Hematopoietic multipotent progenitor cell treated with erythropoietin and hydrocortisone succinate and interleukin-3 and kit ligand, for 4 days (in vitro differentiated cells): ENCODE results near the gene CDK14.

Experiments used
- DNase-seq: peaks from one replicate; pipeline ENCODE4 v3.0.0-alpha.2; 2015

Gene CDK14

DNA sequence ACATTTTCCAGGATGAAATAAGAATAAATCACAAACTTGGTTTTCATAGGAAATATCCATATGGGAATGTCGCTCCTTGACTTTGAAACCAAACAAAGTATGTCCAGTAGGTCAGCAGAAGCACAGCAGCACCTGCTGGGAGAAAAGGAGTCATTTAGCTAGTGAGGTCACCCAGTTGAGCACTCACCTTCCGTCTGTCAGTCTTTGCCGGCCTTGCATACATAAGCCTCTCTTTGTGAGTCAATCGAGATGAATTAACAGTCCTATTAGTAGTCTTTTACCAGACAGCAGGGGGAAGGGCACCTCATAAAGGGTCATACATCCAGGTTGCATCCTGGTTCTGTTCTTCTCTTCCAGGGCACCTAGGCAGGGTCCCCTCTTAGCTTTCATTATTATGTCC lies 435.6 kb downstream of the CDK14 start:
- no peak for DNase-seq

DNA sequence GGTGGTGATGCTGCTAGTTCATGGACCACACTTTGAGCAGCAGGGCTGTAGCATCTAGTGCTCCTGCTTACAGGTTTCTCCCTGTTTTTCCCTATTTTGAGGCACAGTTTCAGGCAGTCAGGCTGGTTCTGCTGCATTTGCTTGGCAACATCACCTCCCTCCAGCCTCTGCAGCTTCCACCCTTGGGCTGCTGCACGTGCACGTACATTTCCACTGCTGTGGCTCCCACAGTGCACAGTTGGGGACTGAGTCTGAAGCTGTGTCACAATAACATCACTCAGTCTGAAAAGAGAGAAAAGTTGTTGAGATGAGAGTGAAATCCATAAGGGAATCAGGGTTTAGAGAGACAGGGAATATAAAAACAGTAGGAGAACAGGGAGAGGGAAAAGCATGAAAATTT lies 437.5 kb downstream of the CDK14 start:
- no peak for DNase-seq

DNA sequence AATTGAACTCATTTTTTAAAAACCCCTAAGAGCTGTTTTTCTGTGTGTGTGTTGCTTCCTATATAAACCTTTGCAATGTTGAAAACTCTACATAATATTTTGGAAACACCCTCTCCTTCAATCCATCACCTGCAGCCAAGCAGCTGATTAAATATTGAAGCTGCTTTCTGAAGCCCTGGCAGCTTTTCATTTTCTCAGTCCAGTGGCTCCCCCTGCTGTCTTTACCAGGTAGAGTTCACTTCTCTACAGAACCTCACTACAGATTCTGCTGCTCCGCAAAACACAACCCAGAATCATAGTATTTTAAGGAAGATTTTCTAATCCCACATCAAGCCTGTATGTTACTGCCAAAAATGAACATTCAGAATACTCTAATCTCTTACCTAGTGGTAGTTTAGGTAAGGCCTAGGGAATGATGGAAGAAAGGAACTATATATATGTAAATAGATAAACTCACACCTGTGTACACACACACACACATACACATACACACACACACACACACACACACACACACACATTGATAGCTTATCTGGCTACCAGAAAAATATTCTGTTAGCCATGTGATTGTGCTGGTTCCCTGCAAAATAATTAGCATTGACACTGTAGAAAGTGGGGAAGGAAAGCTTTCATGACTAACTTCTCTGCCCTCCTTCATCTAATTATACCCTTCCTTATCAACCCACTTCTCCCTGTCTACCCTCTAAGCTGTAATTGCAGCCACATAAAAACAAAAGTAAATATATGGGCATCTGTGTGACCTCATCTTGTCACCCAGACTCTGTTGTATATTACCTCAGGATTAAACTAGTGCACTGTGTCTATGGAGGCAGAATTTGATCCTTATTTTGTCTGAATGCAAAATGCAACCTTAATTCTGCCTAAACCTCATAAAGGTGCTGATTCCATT lies 438.6 kb downstream of the CDK14 start:
- peak; percentile 66 for DNase-seq

- no peak for DNase-seq
Measured at GRCh38 chr7:91039033-91039432, 442.9 kb downstream of the CDK14 start.

GRCh38 chr7:91041141-91041540 lies 445.0 kb downstream of the CDK14 start:
- DNase-seq, result no peak

DNA sequence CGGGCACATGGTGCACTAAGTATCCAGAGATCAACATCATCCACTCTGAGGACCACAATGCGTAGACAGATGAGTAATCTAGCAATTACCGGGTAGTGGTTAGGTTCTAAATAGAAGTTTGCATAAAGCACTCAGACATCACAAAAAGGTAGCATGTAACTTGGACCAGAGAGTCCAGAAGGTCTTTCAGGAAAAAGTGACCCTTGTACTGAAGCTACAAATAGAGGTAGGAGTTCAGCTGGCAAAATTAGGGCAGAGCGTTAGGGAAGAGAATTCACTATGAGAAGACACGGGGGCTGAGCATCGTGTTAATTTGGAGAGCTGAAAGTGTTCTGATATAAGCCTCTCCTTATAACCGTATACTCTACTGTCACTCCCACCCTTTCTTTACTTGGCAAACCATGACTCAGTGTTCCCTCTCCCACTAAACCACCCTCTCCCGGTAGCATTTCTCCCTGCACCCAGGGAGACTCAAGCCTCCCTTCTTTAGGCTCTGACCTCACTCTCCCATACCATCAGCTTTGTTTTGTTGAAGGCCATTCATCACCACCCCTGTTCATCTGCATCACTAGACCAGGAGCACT lies 445.9 kb downstream of the CDK14 start:
- no peak for DNase-seq

- no peak for DNase-seq
Measured at GRCh38 chr7:91043186-91043585, 447.1 kb downstream of the CDK14 start.

GRCh38 chr7:91043924-91044645 lies 448.0 kb downstream of the CDK14 start:
- DNase-seq, result no peak

DNA sequence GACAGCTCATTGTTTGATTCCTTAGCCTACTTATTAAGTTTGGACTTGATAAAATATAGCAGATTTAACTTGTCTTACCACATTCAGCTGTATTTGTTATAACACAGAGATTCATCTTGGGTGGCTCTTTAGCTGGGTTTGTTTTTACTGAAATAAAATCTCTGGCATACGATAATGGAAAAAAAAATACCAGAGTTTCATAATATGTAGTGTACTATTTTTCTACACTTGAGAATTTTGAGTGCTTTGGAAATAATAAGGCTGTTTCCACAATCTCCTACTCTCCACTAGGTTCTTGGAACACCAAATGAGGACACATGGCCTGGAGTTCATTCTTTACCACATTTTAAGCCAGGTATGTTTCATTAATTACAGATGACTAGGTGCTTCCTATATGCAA lies 449.5 kb downstream of the CDK14 start:
- DNase-seq, result no peak

GRCh38 chr7:91046322-91047089 lies 450.4 kb downstream of the CDK14 start:
- DNase-seq, result peak; percentile 28

- DNase-seq, result no peak
Measured at GRCh38 chr7:91047636-91048035, 451.5 kb downstream of the CDK14 start.

- peak; percentile 12 for DNase-seq
Measured at GRCh38 chr7:91050677-91051076, 454.6 kb downstream of the CDK14 start.

DNA sequence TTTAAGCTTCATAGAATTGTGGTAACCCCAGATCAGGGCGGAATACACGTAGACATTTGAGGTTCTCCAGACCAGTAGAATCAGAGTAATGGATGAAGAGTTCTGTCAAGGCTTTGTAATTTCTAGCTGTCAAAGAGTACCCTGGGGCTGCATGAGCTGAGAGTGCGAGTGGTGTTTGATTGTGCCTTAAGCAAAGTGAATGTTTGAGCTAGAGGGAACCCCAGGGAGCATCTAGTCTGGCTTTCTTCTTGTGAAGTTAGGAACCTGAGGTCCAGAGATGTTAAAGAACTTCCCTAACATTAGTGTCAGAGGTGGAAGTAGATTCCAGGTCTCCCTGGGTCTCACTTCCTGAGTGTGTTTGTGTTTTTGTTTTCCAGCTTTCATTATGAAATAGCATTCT lies 455.8 kb downstream of the CDK14 start:
- DNase-seq, result no peak

DNA sequence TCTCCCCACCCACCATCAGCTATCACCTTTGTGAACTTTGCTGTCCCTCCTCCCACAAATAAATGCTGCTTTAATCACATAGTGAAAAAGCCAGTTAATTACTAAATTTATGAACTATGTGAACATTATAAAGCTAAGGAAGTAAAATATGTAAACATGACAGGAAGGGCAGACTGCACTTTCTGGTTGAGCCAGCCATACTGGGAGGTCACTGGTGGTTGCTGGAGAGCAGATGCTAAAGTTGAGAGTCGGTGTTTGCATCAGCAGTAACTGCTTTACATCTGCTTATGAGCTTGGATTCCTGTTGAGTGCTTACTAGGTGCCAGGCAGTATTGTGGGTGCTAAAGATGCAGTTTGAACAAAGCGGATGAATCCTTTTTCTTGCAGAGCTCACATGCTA lies 458.3 kb downstream of the CDK14 start:
- no peak for DNase-seq

- no peak for DNase-seq
Measured at GRCh38 chr7:91055219-91055618, 459.1 kb downstream of the CDK14 start.

DNA sequence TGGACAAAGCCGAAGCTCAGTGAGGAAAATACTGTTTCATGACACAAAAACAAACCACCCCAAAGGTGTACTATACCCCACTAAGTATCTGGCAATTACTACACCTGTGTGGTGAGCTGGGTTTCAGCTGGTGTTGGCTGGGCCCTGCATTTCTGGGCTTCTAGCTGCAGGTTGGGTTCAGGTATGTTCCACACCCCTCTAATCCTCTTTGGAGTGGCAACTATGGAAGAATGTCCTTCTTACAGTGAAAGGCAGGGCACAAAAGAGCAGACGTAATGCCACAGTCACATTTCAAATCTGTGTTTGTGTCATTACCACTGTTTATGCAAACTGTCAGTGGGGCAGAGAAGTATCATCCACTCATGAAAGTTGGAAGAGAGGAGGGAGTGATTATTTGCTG lies 466.6 kb downstream of the CDK14 start:
- DNase-seq, result no peak

GRCh38 chr7:91064052-91064451 lies 467.9 kb downstream of the CDK14 start:
- DNase-seq, result no peak

DNA sequence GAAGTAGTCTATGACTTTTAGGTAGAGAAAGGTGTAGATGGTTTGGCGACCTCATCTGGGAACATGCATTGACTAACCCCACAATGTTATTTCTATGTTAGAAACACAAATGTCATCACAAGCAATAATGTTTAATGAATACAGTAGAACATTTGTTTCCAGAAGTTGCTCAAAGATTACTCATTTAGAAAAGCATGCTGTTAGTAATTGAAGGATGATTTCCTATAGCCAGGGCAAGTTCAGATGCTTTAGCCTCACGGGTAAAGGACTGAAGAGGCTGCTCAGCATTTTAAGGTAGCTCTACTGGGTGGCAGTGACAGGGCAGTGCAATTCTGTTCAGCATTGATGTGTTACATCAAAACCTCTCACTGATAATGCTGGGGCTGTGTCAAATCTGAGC lies 468.8 kb downstream of the CDK14 start:
- no peak for DNase-seq

DNA sequence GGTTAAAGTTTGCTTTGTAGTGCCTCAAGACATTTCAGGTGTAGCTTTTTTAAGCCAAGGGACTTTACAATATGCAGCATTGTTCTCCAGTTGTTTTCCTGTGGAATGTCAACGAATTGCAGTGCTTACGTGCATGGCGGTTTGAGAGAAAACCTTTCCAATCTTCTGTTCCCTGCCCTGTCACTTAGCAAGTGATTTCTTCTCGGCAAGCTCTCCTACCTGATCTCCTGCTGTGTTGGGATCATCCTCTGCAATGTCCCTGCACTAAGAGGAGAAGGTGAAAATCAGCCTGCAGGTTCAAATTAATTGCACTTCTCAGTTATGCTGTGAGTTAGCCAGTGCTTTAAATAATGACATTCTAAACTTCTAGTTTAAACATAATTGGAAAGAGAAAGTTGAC lies 470.5 kb downstream of the CDK14 start:
- no peak for DNase-seq

- no peak for DNase-seq
Measured at GRCh38 chr7:91067242-91067641, 471.1 kb downstream of the CDK14 start.

DNA sequence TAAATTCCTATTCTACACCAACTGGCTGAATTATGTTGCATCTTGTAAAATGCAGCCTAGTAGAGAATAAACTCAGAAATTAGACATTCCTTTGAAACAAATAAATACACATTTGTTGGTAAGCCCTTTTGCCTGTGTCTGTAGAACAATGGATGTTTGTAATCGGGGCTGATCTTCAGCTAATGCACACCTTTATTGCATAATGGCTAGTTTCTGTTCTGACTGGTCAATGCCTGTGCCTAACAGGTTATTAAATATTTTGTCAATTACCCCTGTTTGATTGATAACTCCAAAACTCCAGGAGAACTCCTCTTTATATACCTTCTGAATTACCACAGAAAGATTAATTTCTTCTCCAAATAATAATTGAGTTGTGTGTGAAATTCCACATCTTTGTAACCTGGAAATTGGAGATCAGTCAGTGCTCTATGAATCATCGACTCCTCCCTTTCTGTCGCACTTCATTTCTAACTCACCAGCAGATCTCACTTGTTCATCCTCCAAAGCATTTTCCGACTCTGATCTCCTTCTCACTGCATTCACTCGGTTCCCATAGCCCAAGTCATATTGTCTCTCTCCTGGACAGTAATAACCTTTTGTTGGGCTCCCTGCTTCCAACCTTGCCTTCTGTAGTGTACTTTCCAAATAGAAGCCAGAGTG lies 472.1 kb downstream of the CDK14 start:
- no peak for DNase-seq

- no peak for DNase-seq
Measured at GRCh38 chr7:91069146-91069545, 473.0 kb downstream of the CDK14 start.

DNA sequence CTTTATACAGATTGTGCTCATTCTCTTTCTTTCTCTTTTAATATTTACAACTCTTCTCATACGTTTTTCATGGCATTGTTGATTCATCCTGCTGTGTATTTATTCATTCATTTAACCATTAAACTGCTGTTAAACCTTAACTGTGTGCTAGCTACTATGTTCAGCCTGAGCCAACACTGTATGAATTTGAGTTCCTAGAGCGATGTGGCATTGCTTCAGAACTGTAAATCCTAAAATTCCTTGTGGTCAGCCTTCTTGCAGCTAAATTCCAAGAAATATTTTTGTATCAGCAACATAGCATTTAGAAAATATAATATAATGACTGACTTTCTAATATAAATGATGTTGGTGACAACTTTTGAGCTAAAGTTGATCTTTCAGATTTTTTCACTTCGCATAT lies 483.4 kb downstream of the CDK14 start:
- DNase-seq, result no peak
